CD4-positive, alpha-beta T cell (primary cell): Measurements from ENCODE around the gene RAPH1. TPM values are rescaled to one million over a fixed set of nuclear protein-coding genes. Genes with fewer than 3 reads are reported as not detected.

Source experiments
- ATAC-seq: fragments of 200-7000 bp; cut with Tn5 transposase; one replicate; pipeline ENCODE4 v1.10.0; 2022; ENCODE audit warnings: mild to moderate bottlenecking; ENCODE audit not compliant: poor library complexity
- CTCF ChIA-PET: fragments of 350-600 bp; sonication (Branson Sonifier 250); formaldehyde crosslinking; loops from one replicate; lab custom pipeline; 2021; ENCODE audit warnings: antibody characterized with exemption, inconsistent platforms; lab: Charles Lee
- POLR2A ChIA-PET: fragments of 350-600 bp; sonication (Branson Sonifier 250); formaldehyde crosslinking; loops from one replicate; lab custom pipeline; 2021; ENCODE audit warnings: antibody characterized with exemption, inconsistent platforms; lab: Charles Lee
- DNase-seq, 14 experiments: peaks; one replicate each; pipeline ENCODE4 v3.0.0-alpha.2; 2013 to 2020; ENCODE audit warnings: mixed read lengths in 2 of 14
- H3K27ac ChIP-seq, 2 donors: one replicate each; pipeline versions ENCODE4 v1.5.1 to v1.7.0; 2013; ENCODE audit warnings: low read length in 2 of 2, low read depth in 1 of 2, mild to moderate bottlenecking in 1 of 2
- H3K27me3 ChIP-seq, 2 experiments: 1 replicate in 1 of 2; 2 replicates in 1 of 2; pipeline versions ENCODE4 v1.6.1 to v1.7.0; 2013; ENCODE audit warnings: low read length in 2 of 2, control low read depth in 1 of 2, mild to moderate bottlenecking in 1 of 2, moderate library complexity in 1 of 2; ENCODE audit not compliant: insufficient read depth in 2 of 2, control insufficient read depth in 1 of 2
- H3K36me3 ChIP-seq: one replicate; pipeline ENCODE4 v1.6.1; 2013; ENCODE audit warnings: low read length, control low read depth; ENCODE audit not compliant: insufficient read depth
- H3K4me1 ChIP-seq: one replicate; pipeline ENCODE4 v1.6.1; 2013; ENCODE audit warnings: low read length, control low read depth; ENCODE audit not compliant: insufficient read depth
- H3K4me3 ChIP-seq: one replicate; pipeline ENCODE4 v1.5.1; 2013; ENCODE audit warnings: mild to moderate bottlenecking, low read length, moderate library complexity
- H3K9me3 ChIP-seq, 2 experiments: 1 replicate in 1 of 2; 2 replicates in 1 of 2; pipeline versions ENCODE4 v1.6.1 to v1.7.0; 2013; ENCODE audit warnings: low read length in 2 of 2, mild to moderate bottlenecking in 2 of 2, control low read depth in 1 of 2, moderate library complexity in 1 of 2; ENCODE audit not compliant: control insufficient read depth in 1 of 2, insufficient read depth in 1 of 2
- H3K27ac Mint-ChIP-seq: one replicate; pipeline ENCODE4 v1.8.0; 2020; ENCODE audit warnings: mixed read lengths
- H3K27me3 Mint-ChIP-seq: one replicate; pipeline ENCODE4 v1.8.0; 2021; ENCODE audit warnings: mixed read lengths
- H3K36me3 Mint-ChIP-seq: one replicate; pipeline ENCODE4 v1.8.0; 2021; ENCODE audit warnings: low read depth, mixed read lengths
- H3K4me1 Mint-ChIP-seq: one replicate; pipeline ENCODE4 v1.8.0; 2021; ENCODE audit warnings: low read depth, mixed read lengths
- H3K4me3 Mint-ChIP-seq: one replicate; pipeline ENCODE4 v1.8.0; 2020; ENCODE audit warnings: mild to moderate bottlenecking, mixed read lengths
- H3K9me3 Mint-ChIP-seq: one replicate; pipeline ENCODE4 v1.8.0; 2020; ENCODE audit warnings: mixed read lengths
- intact Hi-C, 2 experiments: fragments of 100-400 bp; cut with DNase I in 1 of 2; cut with micrococcal nuclease in 1 of 2; formaldehyde crosslinking; loops; one replicate each; pipeline versions ENCODE4 v1.15.1 to v1.9.0; 2023 to 2025; cut with DNase I, micrococcal nuclease
- total RNA-seq, 174 experiments: library from RNA in 2 of 174; stranded (reverse) in 2 of 174; gene quantifications; one replicate each; pipeline ENCODE4 v1.2.3 and lab custom pipeline; 2021 to 2026
- TF ChIP-seq, protein P1 (sequence below): fragments of 200-600 bp; IDR thresholded peaks from one replicate; pipeline ENCODE4 v1.8.0; 2022; ENCODE audit warnings: antibody characterized with exemption, mild to moderate bottlenecking

Gene RAPH1
- total RNA-seq, 2 experiments from 2014 or later, result 4.3 to 5.8 TPM

DNA sequence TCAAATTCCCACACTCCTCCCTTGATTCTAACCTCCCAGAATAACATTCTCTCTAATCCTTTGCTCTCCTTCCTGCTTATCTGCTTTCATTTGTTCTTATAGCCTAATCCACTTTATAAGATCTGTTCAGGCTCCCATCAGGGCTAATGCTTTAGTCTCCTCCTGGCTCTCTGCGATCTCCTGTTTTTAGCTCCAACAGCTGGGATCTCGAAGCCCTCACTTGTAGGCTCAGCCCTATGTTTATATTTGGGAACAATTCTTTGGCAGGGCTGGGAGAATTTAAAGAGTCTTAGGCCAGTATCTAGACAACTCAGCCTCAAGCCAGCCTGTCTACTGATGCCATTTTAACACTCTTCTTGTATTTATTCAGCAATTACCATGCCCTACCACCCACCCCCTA is 27.2 kb upstream of the RAPH1 start:
- Histone ChIP-seq H3K27me3 (no peaks in the 10 kb centered on the region), H3K36me3 (no peaks in the 10 kb centered on the region), H3K9me3 (no peaks in the 10 kb centered on the region), H3K27ac (no peak overlapping the region), H3K4me3 (no peak overlapping the region), H3K4me1 (no peaks in the 10 kb centered on the region)
- no peaks in the 10 kb centered on the region for H3K9me3 Mint-ChIP-seq
- no peak overlapping the region for H3K27ac Mint-ChIP-seq
- DNase-seq, result no peak
- POLR2A ChIA-PET, result no interaction called here
- H3K4me3 Mint-ChIP-seq, result no peak overlapping the region
- H3K4me1 Mint-ChIP-seq, result no peaks in the 10 kb centered on the region
- H3K36me3 Mint-ChIP-seq, result no peaks in the 10 kb centered on the region
- no peaks in the 10 kb centered on the region for H3K27me3 Mint-ChIP-seq
- ATAC-seq, result no peak
- TF ChIP-seq, protein P1, sequence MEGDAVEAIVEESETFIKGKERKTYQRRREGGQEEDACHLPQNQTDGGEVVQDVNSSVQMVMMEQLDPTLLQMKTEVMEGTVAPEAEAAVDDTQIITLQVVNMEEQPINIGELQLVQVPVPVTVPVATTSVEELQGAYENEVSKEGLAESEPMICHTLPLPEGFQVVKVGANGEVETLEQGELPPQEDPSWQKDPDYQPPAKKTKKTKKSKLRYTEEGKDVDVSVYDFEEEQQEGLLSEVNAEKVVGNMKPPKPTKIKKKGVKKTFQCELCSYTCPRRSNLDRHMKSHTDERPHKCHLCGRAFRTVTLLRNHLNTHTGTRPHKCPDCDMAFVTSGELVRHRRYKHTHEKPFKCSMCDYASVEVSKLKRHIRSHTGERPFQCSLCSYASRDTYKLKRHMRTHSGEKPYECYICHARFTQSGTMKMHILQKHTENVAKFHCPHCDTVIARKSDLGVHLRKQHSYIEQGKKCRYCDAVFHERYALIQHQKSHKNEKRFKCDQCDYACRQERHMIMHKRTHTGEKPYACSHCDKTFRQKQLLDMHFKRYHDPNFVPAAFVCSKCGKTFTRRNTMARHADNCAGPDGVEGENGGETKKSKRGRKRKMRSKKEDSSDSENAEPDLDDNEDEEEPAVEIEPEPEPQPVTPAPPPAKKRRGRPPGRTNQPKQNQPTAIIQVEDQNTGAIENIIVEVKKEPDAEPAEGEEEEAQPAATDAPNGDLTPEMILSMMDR, result no peak
- CTCF ChIA-PET, result no interaction called here
- intact Hi-C loops, result no loop called here

DNA sequence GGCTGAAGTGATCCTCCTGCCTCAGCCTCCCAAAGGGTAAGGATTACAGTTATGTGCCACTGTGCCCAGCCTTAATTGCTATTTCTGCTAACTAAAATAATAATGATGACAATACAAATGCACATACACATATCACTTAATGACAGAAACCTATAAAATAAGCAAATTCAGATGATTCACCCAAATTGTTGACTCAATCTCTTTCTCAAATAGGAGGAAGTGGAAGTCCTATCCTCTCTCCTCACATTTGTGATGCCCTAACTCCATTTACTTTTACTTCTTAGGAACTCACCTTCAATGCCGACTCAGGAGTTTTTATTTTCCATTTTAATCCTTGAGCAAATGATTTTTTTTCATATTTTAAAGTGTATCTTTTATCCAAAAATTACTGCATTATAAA is 24.5 kb upstream of the RAPH1 start:
- no peaks in the 10 kb centered on the region for H3K4me1 Mint-ChIP-seq
- ATAC-seq (no peak), DNase-seq (no peak)
- Histone ChIP-seq H3K4me1 (no peaks in the 10 kb centered on the region), H3K9me3 (no peaks in the 10 kb centered on the region), H3K36me3 (no peaks in the 10 kb centered on the region), H3K27me3 (no peaks in the 10 kb centered on the region), H3K27ac (no peak overlapping the region), H3K4me3 (no peak overlapping the region)
- ChIA-PET CTCF (no interaction called here), POLR2A (no interaction called here)
- no peaks in the 10 kb centered on the region for H3K36me3 Mint-ChIP-seq
- TF ChIP-seq, protein P1, result no peak
- H3K4me3 Mint-ChIP-seq, result no peak overlapping the region
- no peak overlapping the region for H3K27ac Mint-ChIP-seq
- intact Hi-C loops, result no loop called here
- no peaks in the 10 kb centered on the region for H3K9me3 Mint-ChIP-seq
- H3K27me3 Mint-ChIP-seq, result no peaks in the 10 kb centered on the region

DNA sequence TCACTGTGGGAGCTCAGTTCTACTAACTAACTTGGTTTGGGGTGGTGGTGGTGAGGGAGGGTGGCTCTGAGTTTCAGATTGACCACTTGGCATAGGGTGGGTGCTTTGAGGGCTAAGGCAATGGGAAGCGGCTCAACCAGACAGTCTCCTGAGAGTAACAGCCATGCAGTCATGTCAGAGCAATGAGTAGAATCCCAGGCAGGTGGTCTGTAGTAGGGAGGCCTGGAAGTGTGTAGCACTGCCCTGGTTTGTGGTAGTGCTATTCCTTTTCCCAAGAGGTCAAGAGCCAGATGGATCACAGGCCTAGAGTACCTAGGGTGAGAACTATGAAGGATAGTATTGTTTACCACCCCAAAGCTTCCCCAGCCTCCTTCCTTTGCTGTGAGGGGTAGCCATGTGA is 18.7 kb upstream of the RAPH1 start:
- no peak overlapping the region for H3K4me3 Mint-ChIP-seq
- no peak overlapping the region for H3K27ac Mint-ChIP-seq
- no peaks in the 10 kb centered on the region for H3K36me3 Mint-ChIP-seq
- Histone ChIP-seq H3K4me1 (no peaks in the 10 kb centered on the region), H3K36me3 (no peaks in the 10 kb centered on the region), H3K27ac (no peak overlapping the region), H3K9me3 (no peaks in the 10 kb centered on the region), H3K27me3 (no peaks in the 10 kb centered on the region), H3K4me3 (no peak overlapping the region)
- CTCF ChIA-PET, result interaction anchor here (0.6 kb wide), 1 partner anchor 176 kb away, joined by 3 read pairs; no protein-coding TSS in a partner anchor
- POLR2A ChIA-PET, result no interaction called here
- no peaks in the 10 kb centered on the region for H3K9me3 Mint-ChIP-seq
- ATAC-seq (no peak), DNase-seq (no peak)
- H3K4me1 Mint-ChIP-seq, result peaks cover 1% of the 10 kb centered on the region
- TF ChIP-seq, protein P1, result no peak
- intact Hi-C loops, result no loop called here
- no peaks in the 10 kb centered on the region for H3K27me3 Mint-ChIP-seq
